CD14-positive monocyte (primary cell): ENCODE results near the gene ZFP36. TPM values are rescaled to one million over a fixed set of nuclear protein-coding genes. Genes with fewer than 3 reads are reported as not detected.

Experiments used
- DNase-seq, 3 donors: peaks; one replicate each; pipeline ENCODE4 v3.0.0-alpha.2; 2011 to 2022
- H2AFZ ChIP-seq: 2 replicates; pipeline ENCODE4 v1.6.0; 2012; ENCODE audit warnings: mild to moderate bottlenecking, low read depth, low read length, inconsistent platforms; ENCODE audit not compliant: insufficient read depth, poor library complexity, severe bottlenecking
- H3K27ac ChIP-seq, 2 donors: 1 replicate in 1 of 2; 2 replicates in 1 of 2; pipeline ENCODE4 v1.5.1; 2012 to 2013; ENCODE audit warnings: low read length in 2 of 2, control low read depth in 1 of 2, inconsistent platforms in 1 of 2, low read depth in 1 of 2, mild to moderate bottlenecking in 1 of 2
- H3K27me3 ChIP-seq, 2 donors: one replicate each; pipeline versions ENCODE4 v1.6.0 to v1.6.1; 2011 to 2013; ENCODE audit warnings: low read length in 2 of 2; ENCODE audit not compliant: control insufficient read depth in 2 of 2, insufficient read depth in 2 of 2
- H3K36me3 ChIP-seq, 2 donors: replicated peaks in 1 of 2; 1 replicate in 1 of 2; 2 replicates in 1 of 2; pipeline versions ENCODE4 v1.5.1 to v1.6.1; 2012 to 2013; ENCODE audit warnings: low read length in 2 of 2, control low read depth in 1 of 2, inconsistent platforms in 1 of 2, mild to moderate bottlenecking in 1 of 2; ENCODE audit not compliant: insufficient read depth in 2 of 2, control insufficient read depth in 1 of 2
- H3K4me1 ChIP-seq, 2 donors: 1 replicate in 1 of 2; 2 replicates in 1 of 2; pipeline versions ENCODE4 v1.5.1 to v1.6.1; 2012 to 2013; ENCODE audit warnings: low read length in 2 of 2, control low read depth in 1 of 2, inconsistent platforms in 1 of 2, mild to moderate bottlenecking in 1 of 2, moderate library complexity in 1 of 2; ENCODE audit not compliant: insufficient read depth in 2 of 2, control insufficient read depth in 1 of 2
- H3K4me2 ChIP-seq: replicated peaks from 2 replicates; pipeline ENCODE3; 2012; ENCODE audit warnings: low read length, moderate library complexity, mild to moderate bottlenecking; ENCODE audit not compliant: poor library complexity, severe bottlenecking; ENCODE audit errors: extremely low read depth
- H3K4me3 ChIP-seq, 3 experiments: fragments of 200-600 bp in 1 of 3; sonication (generic) in 1 of 3; replicated peaks in 1 of 3; 1 replicate in 2 of 3; 2 replicates in 1 of 3; pipeline ENCODE4 v1.5.1; 2011 to 2013; ENCODE audit warnings: low read length in 3 of 3, mild to moderate bottlenecking in 3 of 3, control low read depth in 2 of 3, low read depth in 2 of 3, inconsistent platforms in 1 of 3, moderate library complexity in 1 of 3
- H3K79me2 ChIP-seq: 2 replicates; pipeline ENCODE4 v1.6.0; 2012; ENCODE audit warnings: mild to moderate bottlenecking, control low read depth, inconsistent platforms, low read length, moderate library complexity; ENCODE audit not compliant: insufficient read depth
- H3K9ac ChIP-seq: 2 replicates; pipeline ENCODE4 v1.6.0; 2017; ENCODE audit warnings: low read length, mild to moderate bottlenecking; ENCODE audit not compliant: insufficient read depth, poor library complexity, severe bottlenecking
- H3K9me3 ChIP-seq, 2 donors: replicated peaks in 1 of 2; 1 replicate in 1 of 2; 2 replicates in 1 of 2; pipeline versions ENCODE4 v1.5.1 to v1.6.1; 2012 to 2013; ENCODE audit warnings: low read length in 2 of 2, control low read depth in 1 of 2; ENCODE audit not compliant: control insufficient read depth in 1 of 2, insufficient read depth in 1 of 2
- H4K20me1 ChIP-seq: 2 replicates; pipeline ENCODE4 v1.6.0; 2012; ENCODE audit warnings: mild to moderate bottlenecking, low read length, control low read depth, moderate library complexity; ENCODE audit not compliant: insufficient read depth
- H3K27ac Mint-ChIP-seq, 7 donors: one replicate each; pipeline ENCODE4 v1.8.0; 2020; ENCODE audit warnings: mild to moderate bottlenecking in 7 of 7, mixed read lengths in 7 of 7, moderate library complexity in 6 of 7, inconsistent platforms in 2 of 7
- H3K27me3 Mint-ChIP-seq, 3 donors: one replicate each; pipeline ENCODE4 v1.8.0; 2021 to 2022; ENCODE audit warnings: low read depth in 3 of 3, mild to moderate bottlenecking in 3 of 3, mixed read lengths in 3 of 3, moderate library complexity in 3 of 3, inconsistent platforms in 1 of 3
- H3K36me3 Mint-ChIP-seq, 2 donors: one replicate each; pipeline ENCODE4 v1.8.0; 2020; ENCODE audit warnings: mixed read lengths in 2 of 2, inconsistent platforms in 1 of 2, mild to moderate bottlenecking in 1 of 2
- H3K4me1 Mint-ChIP-seq: one replicate; pipeline ENCODE4 v1.8.0; 2020; ENCODE audit warnings: mild to moderate bottlenecking, mixed read lengths
- H3K4me3 Mint-ChIP-seq, 2 donors: one replicate each; pipeline ENCODE4 v1.8.0; 2020; ENCODE audit warnings: mild to moderate bottlenecking in 2 of 2, mixed read lengths in 2 of 2, moderate library complexity in 1 of 2
- H3K9me3 Mint-ChIP-seq, 7 donors: one replicate each; pipeline ENCODE4 v1.8.0; 2020 to 2022; ENCODE audit warnings: mixed read lengths in 7 of 7, mild to moderate bottlenecking in 6 of 7, moderate library complexity in 6 of 7, inconsistent platforms in 2 of 7
- CTCF ChIP-seq: fragments of 200-600 bp; IDR thresholded peaks from one replicate; pipeline ENCODE4 v1.8.0; 2022; ENCODE audit warnings: antibody characterized with exemption, mild to moderate bottlenecking
- WGBS: methylation state at CpG from one replicate; pipeline ENCODE4 v1.1.5; 2013; ENCODE audit warnings: missing lambda C conversion rate; ENCODE audit not compliant: insufficient coverage; 5-methylcytosine and 5-hydroxymethylcytosine counted together
- intact Hi-C, 2 donors: fragments of 100-400 bp; cut with micrococcal nuclease; formaldehyde crosslinking; loops; one replicate each; pipeline versions ENCODE4 v1.15.0 to v1.15.1; 2023
- polyA plus RNA-seq, 3 donors: library from polyadenylated mRNA; depleted of rRNA in 1 of 3; unstranded in 2 of 3; stranded (reverse) in 1 of 3; fragments of 300-500 nt in 2 of 3; fragments of >200 nt in 1 of 3; fragmentation: Illumina TruSeq in 2 of 3; gene quantifications; 1 replicate in 2 of 3; 2 replicates in 1 of 3; pipeline ENCODE4 v1.2.3, GENCODE V29; 2012 to 2021

Gene ZFP36
- polyA plus RNA-seq, 3 donors, result 473 to 2,084 (median 632) TPM

- Histone ChIP-seq H4K20me1 (no peaks in the 10 kb centered on the region), H3K9ac (no peak overlapping the region), H3K4me2 (no peak overlapping the region), H3K36me3 (peaks cover 76 to 94% of the 10 kb centered on the region in 2 donors), H2AFZ (no peak overlapping the region), H3K27me3 (no peaks in the 10 kb centered on the region), H3K27ac (no peak overlapping the region), H3K9me3 (no peaks in the 10 kb centered on the region), H3K4me3 (no peak overlapping the region), H3K4me1 (no peaks in the 10 kb centered on the region), H3K79me2 (no peaks in the 10 kb centered on the region)
- Mint-ChIP-seq H3K4me3 (no peak overlapping the region), H3K4me1 (no peaks in the 10 kb centered on the region), H3K27me3 (peaks cover 0 to 3% (median 0%) of the 10 kb centered on the region in 3 donors), H3K27ac (peak overlapping the region in 1 of 7 donors; percentile 38), H3K9me3 (no peaks in the 10 kb centered on the region), H3K36me3 (peaks cover 82 to 98% of the 10 kb centered on the region in 2 donors)
- DNase-seq, result no peak
- WGBS, result no CpG with 5 or more reads among the region's 1 CpG
- intact Hi-C loops, result no loop called here
- no peak for TF ChIP-seq CTCF
Measured at GRCh38 chr19:39360599-39360998, 46.0 kb upstream of the ZFP36 start.

GRCh38 chr19:39362682-39363657 is 43.7 kb upstream of the ZFP36 start:
- peaks cover 0 to 2% (median 0%) of the 10 kb centered on the region in 3 donors for H3K27me3 Mint-ChIP-seq
- H3K27ac ChIP-seq, result no peak overlapping the region
- no peak for DNase-seq
- H2AFZ ChIP-seq, result no peak overlapping the region
- peak overlapping the region in 4 of 7 donors; percentile 15 to 61 (median 38) for H3K27ac Mint-ChIP-seq
- WGBS, result 94% methylated on average over 2 of the region's 6 CpGs
- no peak overlapping the region for H3K9ac ChIP-seq
- no peaks in the 10 kb centered on the region for H3K27me3 ChIP-seq
- H3K9me3 Mint-ChIP-seq, result no peaks in the 10 kb centered on the region
- H3K4me3 ChIP-seq, result no peak overlapping the region
- H3K4me3 Mint-ChIP-seq, result no peak overlapping the region
- no peak for TF ChIP-seq CTCF
- H3K4me2 ChIP-seq, result no peak overlapping the region
- H3K9me3 ChIP-seq, result no peaks in the 10 kb centered on the region
- H3K79me2 ChIP-seq, result no peaks in the 10 kb centered on the region
- intact Hi-C loops, result no loop called here
- H3K36me3 Mint-ChIP-seq, result peaks cover 70 to 90% of the 10 kb centered on the region in 2 donors
- no peaks in the 10 kb centered on the region for H3K4me1 ChIP-seq
- peaks cover 62 to 92% of the 10 kb centered on the region in 2 donors for H3K36me3 ChIP-seq
- no peaks in the 10 kb centered on the region for H4K20me1 ChIP-seq
- H3K4me1 Mint-ChIP-seq, result no peaks in the 10 kb centered on the region
